ENCODE measurements around the gene UNC93A.

DNA sequence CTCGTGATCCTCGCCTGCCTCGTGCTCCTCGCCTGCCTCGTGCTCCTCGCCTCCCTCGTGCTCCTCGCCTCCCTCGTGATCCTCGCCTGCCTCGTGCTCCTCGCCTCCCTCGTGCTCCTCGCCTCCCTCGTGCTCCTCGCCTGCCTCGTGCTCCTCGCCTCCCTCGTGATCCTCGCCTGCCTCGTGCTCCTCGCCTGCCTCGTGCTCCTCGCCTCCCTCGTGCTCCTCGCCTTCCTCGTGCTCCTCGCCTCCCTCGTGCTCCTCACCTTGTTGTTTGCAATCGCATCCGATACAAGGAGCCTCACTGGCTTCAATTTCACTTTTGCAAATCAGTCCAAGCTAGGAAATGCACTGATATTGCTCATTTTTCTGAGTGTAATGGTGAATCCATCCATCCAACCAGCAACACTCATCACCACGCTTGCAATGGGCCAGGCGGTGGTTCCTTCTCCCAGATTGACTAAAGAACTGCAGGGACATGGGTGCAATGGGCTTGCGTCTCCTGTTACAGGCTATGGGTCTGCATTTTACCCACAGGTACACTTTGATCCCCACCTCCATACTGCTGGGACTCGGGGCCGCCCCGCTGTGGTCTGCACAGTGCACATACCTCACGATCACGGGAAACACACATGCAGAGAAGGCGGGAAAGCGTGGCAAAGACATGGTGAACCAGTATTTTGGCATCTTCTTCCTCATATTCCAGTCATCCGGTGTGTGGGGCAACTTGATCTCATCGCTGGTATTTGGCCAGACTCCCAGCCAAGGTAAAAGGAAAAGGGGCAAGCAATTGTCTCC is 4.6 kb downstream of the UNC93A start:
- no peak for TF ChIP-seq ZNF274 (IDR thresholded peaks at IDR 0.05; ENCODE audit: borderline replicate concordance, low read depth, low read length)
- no peak for TF ChIP-seq POLR2A (conservative IDR thresholded peaks at IDR 0.05)
